NB4 (cell line): ENCODE data around the gene ACOT7.

ENCODE experiments used
- DNase-seq: peaks from one replicate; pipeline ENCODE4 v3.0.0; 2010; ENCODE audit warnings: low read depth
- H3K4me3 ChIP-seq: one replicate; pipeline ENCODE4 v1.5.1; 2011; ENCODE audit warnings: mild to moderate bottlenecking, low read depth, low read length, moderate library complexity
- CTCF ChIP-seq: IDR thresholded peaks from one replicate; pipeline ENCODE4 v1.5.1; 2012; ENCODE audit warnings: low read depth, low read length
- MAX ChIP-seq: IDR thresholded peaks from 2 replicates; pipeline ENCODE4 v1.6.1; 2011; ENCODE audit warnings: low read depth, low read length
- MYC ChIP-seq: IDR thresholded peaks from 2 replicates; pipeline ENCODE4 v1.6.1; 2011; ENCODE audit warnings: low read depth, low read length
- POLR2A ChIP-seq: IDR thresholded peaks from 2 replicates; pipeline ENCODE4 v1.6.1; 2011; ENCODE audit warnings: mild to moderate bottlenecking; ENCODE audit not compliant: insufficient read length; ENCODE audit errors: extremely low read depth

ACOT7 gene

DNA sequence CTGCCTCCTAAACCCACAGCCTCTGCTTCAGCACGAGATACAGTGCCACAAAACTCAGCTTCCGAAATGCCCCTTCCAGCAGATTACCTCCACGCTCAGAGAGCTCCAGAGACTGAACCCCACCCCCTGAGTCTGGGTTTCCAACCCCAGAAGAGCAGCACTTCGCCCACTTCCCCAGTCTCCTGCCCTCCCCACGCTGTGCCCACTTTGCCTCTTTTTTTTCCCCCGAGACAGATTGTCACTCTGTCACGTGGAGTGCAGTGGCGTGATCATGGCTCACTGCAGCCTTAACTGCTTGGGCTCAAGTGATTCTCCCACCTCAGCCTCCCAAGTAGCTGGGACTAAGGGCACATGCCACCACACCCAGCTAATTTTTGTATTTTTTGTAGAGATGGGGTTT, 167.9 kb downstream of the ACOT7 start:
- H3K4me3 ChIP-seq: no peak overlapping the region
- DNase-seq: no peak
- TF ChIP-seq MAX (no peak), CTCF (no peak), MYC (no peak), POLR2A (no peak)

GRCh38 chr1:6224718-6225117, 168.8 kb downstream of the ACOT7 start:
- DNase-seq: no peak
- TF ChIP-seq MAX: no peak
- TF ChIP-seq MYC: no peak
- TF ChIP-seq CTCF: no peak
- TF ChIP-seq POLR2A: no peak

DNA sequence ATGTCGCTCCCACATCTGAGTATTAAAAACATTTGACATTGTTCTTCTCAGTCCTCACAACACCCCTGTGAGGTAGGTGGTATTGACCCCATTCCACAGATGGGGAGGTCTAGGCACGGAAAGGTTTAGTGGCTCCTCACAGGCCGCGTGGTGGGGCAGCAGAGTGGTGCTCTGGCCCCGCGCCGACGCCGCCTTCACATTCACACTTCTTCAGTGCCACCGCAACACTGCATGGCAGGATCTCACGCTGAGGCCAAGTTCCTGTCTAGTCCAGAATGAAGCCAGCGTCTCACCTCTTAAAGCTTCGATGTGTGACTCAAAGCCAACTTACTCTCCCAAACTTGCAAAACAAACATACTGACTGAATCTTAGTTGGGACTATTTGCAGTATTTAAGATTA, 169.9 kb downstream of the ACOT7 start:
- no peak for DNase-seq
- TF ChIP-seq POLR2A (no peak), CTCF (no peak), MYC (no peak), MAX (no peak)
- H3K4me3 ChIP-seq: no peak overlapping the region

More at GRCh38 chr1:6224718-6225117, 168.8 kb downstream of the ACOT7 start:
- H3K4me3 ChIP-seq: no peak overlapping the region

DNA sequence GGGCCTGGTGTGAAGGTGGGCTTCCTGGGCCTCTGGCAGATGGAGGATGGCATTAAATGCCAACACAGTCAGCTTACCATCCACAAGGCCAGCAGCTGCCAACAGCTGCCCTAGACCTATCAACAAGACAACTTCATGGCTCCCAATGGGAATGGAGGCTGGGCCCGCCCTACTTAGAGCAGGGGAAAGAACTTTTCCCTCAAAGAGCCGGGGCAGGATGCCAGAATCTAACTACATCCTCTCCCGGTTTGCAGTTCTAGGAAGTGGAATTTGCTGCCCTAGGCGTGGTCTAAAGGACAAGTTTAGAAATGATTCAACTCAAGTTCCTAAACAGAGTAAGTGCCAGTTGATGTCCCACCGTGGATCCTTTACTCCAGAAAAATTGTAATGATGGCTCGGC, 170.9 kb downstream of the ACOT7 start:
- TF ChIP-seq MAX (no peak), POLR2A (no peak), MYC (no peak), CTCF (no peak)
- no peak overlapping the region for H3K4me3 ChIP-seq
- no peak for DNase-seq

DNA sequence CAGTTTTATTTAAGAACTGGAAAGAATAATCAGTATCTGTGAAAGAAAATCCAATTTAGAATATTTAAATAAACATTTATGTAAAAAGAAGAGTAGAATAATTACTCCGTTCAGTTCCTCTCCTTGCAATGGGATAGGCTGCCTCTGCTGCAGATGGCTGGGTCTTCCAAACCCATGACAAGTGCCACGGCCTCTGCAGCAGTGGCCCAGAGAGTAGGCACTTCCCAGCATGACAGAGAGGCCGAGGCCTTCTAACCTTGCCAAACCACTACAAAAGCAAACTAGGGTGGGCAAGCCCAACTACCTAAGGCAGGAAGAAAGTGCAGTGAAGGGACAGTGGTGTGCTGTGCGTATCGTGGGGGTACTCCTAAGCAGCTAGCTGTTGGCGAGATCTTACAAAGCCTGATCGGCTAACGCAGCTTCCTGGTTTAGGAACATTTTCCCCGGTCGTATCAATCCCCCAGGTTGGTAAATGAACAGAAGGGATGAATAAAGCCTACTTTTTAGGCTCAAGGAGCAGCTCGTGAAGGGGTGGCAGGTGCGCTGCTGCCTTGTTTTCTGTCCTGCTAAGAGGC, 172.3 kb downstream of the ACOT7 start:
- TF ChIP-seq CTCF (no peak), MYC (no peak), POLR2A (no peak), MAX (no peak)
- H3K4me3 ChIP-seq: no peak overlapping the region
- no peak for DNase-seq
